ENCODE results near the gene FUCA2.

DNA sequence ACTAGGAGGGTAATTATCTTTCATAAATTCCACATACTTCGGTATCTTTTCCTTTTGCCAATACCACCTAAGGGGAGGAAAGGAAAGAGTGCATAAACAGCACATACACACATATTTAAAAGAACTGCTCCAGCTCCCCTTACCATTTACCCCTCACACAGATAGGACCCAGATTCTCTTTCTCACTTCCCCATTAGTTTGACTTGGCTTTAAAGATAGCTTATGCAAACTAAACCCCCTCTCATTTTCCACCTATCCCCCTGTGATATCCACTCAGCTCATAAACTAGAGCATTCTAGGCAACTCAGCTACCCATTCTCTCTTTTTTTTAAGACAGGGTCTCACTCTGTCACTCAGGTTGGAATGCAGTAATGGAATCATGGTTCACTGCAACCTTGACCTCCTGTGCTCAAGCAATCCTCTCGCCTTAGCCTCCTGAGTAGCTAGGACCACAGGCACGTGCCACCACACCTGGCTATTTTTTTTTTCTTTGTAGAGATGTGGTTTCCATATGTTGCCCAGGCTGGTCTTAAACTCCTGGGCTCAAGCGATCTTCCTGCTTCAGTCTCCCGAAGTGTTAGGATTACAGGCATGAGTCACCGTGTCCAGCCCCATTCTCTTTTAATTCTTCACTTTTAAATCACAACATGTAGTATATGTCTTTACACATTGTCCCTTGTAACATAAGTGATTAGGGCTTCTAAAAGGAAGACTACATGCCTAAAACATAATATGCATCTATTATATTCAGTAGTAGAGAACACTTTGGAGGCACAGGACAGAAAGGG lies 4.0 kb downstream of the FUCA2 start:
- no peak for TF ChIP-seq EZH2 (IDR thresholded peaks at IDR 0.05; ENCODE audit: borderline replicate concordance, low read depth, low read length, severe bottlenecking)
- TF ChIP-seq, protein P1, sequence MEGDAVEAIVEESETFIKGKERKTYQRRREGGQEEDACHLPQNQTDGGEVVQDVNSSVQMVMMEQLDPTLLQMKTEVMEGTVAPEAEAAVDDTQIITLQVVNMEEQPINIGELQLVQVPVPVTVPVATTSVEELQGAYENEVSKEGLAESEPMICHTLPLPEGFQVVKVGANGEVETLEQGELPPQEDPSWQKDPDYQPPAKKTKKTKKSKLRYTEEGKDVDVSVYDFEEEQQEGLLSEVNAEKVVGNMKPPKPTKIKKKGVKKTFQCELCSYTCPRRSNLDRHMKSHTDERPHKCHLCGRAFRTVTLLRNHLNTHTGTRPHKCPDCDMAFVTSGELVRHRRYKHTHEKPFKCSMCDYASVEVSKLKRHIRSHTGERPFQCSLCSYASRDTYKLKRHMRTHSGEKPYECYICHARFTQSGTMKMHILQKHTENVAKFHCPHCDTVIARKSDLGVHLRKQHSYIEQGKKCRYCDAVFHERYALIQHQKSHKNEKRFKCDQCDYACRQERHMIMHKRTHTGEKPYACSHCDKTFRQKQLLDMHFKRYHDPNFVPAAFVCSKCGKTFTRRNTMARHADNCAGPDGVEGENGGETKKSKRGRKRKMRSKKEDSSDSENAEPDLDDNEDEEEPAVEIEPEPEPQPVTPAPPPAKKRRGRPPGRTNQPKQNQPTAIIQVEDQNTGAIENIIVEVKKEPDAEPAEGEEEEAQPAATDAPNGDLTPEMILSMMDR (IDR thresholded peaks at IDR 0.05; ENCODE audit: borderline replicate concordance, extremely low read depth, low read length, poor library complexity, severe bottlenecking) = no peak
